MM.1S (cell line): ENCODE data around the gene RNF208.

Experiments
- CTCF ChIP-seq: fragments of 300-600 bp; sonication (generic); IDR thresholded peaks from 2 replicates; pipeline ENCODE4 v1.5.1; 2016; ENCODE audit warnings: antibody characterized with exemption, low read length, mixed read lengths
- EZH2 ChIP-seq: fragments of 300-600 bp; sonication (generic); optimal IDR thresholded peaks from 2 replicates; pipeline ENCODE3; 2017; ENCODE audit warnings: low read depth, mild to moderate bottlenecking, antibody characterized with exemption, low read length, mixed read lengths
- EZH2phosphoT487 ChIP-seq: fragments of 300-600 bp; sonication (generic); IDR thresholded peaks from 2 replicates; pipeline ENCODE4 v1.6.1; 2018; ENCODE audit warnings: antibody characterized with exemption, low read length

- TF ChIP-seq CTCF (no peak), EZH2phosphoT487 (no peak), EZH2 (no peak)
Observed at GRCh38 chr9:137194388-137194787, 27.7 kb downstream of the RNF208 start.
